Measurements from ENCODE around the gene CDH22. TPM values are rescaled to one million over a fixed set of nuclear protein-coding genes. Genes with fewer than 3 reads are reported as not detected.

The CDH22 gene
- total RNA-seq, 2 experiments from 2014 or later, result not detected

DNA sequence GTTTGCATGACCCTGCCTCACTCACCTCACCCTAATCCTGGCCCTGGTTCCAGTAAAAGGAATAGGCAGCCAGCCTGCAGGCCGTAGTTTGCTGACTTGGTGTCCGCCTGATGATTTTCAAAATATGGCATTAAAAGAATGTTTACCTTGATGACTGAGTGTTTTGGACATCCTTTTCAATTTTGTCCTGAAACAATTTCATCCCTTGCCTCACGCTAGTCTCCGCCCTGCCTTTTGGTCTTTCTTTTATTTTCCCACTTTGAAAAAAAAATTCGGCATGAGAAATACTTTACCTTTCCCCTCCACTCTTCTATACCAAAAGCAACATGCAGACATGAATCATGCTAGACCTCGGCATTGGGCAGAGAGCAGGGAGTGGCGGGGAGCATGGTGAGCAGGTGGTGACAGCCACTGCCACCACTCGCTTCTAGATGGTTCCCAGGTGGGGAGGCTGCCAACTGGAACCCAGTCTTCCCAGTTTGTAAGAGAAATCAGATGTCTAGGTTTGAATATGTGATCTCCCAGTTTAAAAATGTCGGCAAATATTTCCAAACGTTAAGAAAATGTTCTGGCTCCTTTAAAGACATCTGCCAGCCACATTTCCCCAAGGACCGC, 180.8 kb downstream of the CDH22 start:
- POLR2A ChIA-PET, result no interaction called here
- no peak for ATAC-seq (ENCODE audit: low read depth)
- no peak overlapping the region for H3K27ac Mint-ChIP-seq
- H3K4me3 Mint-ChIP-seq, result no peak overlapping the region
- DNase-seq, result no peak
- H3K36me3 Mint-ChIP-seq, result no peaks in the 10 kb centered on the region
- peaks cover 4% of the 10 kb centered on the region for H3K4me1 Mint-ChIP-seq
- H3K27me3 Mint-ChIP-seq, result peaks cover 9% of the 10 kb centered on the region
- no peaks in the 10 kb centered on the region for H3K9me3 Mint-ChIP-seq

DNA sequence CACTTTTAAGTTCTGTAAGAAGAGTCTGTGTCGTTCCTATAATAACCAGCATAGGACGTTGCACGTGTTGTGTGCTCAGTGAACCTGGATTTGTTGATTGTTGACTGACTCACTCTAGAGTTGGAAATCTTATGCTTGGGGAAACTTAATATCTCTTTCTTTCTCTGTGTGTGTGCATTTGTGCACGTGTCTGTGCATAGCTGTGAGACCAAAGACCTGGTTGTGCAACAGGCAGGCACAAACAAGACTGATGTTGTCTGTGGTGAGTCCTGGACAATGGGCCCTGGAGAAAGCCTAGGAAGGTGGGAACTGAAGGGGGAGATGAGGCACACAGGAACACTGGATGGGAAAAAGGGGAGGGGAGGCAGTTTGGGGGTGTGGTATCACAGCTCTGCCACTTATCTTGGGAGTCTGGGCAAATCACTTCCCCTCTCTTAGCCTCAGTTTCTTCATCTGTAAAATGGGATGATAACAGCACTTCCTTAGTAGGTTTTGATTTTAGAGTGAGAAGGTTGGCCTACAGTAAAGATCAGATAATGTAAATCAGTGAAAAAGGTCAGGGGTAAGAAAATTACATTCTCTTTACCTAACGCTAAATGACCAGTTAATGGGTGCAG, 181.8 kb downstream of the CDH22 start:
- POLR2A ChIA-PET, result no interaction called here
- Mint-ChIP-seq H3K27ac (no peak overlapping the region), H3K4me3 (no peak overlapping the region), H3K27me3 (peaks cover 7% of the 10 kb centered on the region), H3K36me3 (no peaks in the 10 kb centered on the region), H3K4me1 (peaks cover 4% of the 10 kb centered on the region), H3K9me3 (no peaks in the 10 kb centered on the region)
- DNase-seq, result peak; percentile 1
- no peak for ATAC-seq (ENCODE audit: low read depth)

Other genes starting within 250 kb of the CDH22 start
- 10 to 100 TPM; 27.8 to 32.8 TPM for gene NCOA5, start 218.5 kb downstream of the CDH22 start, total RNA-seq
- 1 to 10 TPM; 3.0 to 3.1 TPM for gene CD40, start 190.2 kb downstream of the CDH22 start, total RNA-seq
- 10 to 100 TPM; 66.8 to 75.2 TPM for gene ELMO2, start 98.1 kb upstream of the CDH22 start, total RNA-seq
- 1 to 10 TPM; 1.9 to 2.1 TPM for gene ZNF334, start 205.1 kb upstream of the CDH22 start, total RNA-seq
- gene OCSTAMP, start 242.2 kb upstream of the CDH22 start, total RNA-seq, result not detected